GM23338 (cell line): Measurements from ENCODE around the gene SMTNL1. TPM values are rescaled to one million over a fixed set of nuclear protein-coding genes. Genes with fewer than 3 reads are reported as not detected.

ENCODE experiments used
- ATAC-seq: fragments of 200-7000 bp; cut with Tn5 transposase; 3 replicates; pipeline ENCODE4 v1.9.1; 2020
- DNase-seq: peaks from one replicate; pipeline ENCODE4 v3.0.0-alpha.2; 2015; ENCODE audit warnings: low spot score
- H2AFZ ChIP-seq: fragments of 200-600 bp; sonication (generic); 2 replicates; pipeline ENCODE4 v1.8.0; 2016; ENCODE audit warnings: antibody characterized with exemption, mild to moderate bottlenecking, moderate library complexity
- H3F3A ChIP-seq: fragments of 200-600 bp; sonication (generic); replicated peaks from 2 replicates; pipeline ENCODE4 v1.8.0; 2017; ENCODE audit warnings: antibody characterized with exemption, mixed run types, low read depth
- H3K27ac ChIP-seq: fragments of 200-600 bp; sonication (generic); 2 replicates; pipeline ENCODE4 v1.6.1; 2016; ENCODE audit warnings: low read depth
- H3K27me3 ChIP-seq: fragments of 200-600 bp; sonication (generic); 2 replicates; pipeline ENCODE4 v1.8.0; 2016; ENCODE audit warnings: mild to moderate bottlenecking, mixed run types, moderate library complexity; ENCODE audit not compliant: insufficient read depth
- H3K36me3 ChIP-seq: fragments of 200-600 bp; sonication (generic); 2 replicates; pipeline ENCODE4 v1.8.0; 2016; ENCODE audit warnings: mild to moderate bottlenecking; ENCODE audit not compliant: insufficient read depth
- H3K4me1 ChIP-seq: fragments of 200-600 bp; sonication (generic); 2 replicates; pipeline ENCODE4 v1.8.0; 2016; ENCODE audit warnings: mild to moderate bottlenecking, moderate library complexity; ENCODE audit not compliant: insufficient read depth
- H3K4me2 ChIP-seq: fragments of 200-600 bp; sonication (generic); 2 replicates; pipeline ENCODE4 v1.7.1; 2017; ENCODE audit warnings: mixed run types
- H3K4me3 ChIP-seq: fragments of 200-600 bp; sonication (generic); 2 replicates; pipeline ENCODE4 v1.6.1; 2016; ENCODE audit warnings: mixed run types
- H3K79me2 ChIP-seq: fragments of 200-600 bp; sonication (generic); replicated peaks from 2 replicates; pipeline ENCODE4 v1.8.0; 2017; ENCODE audit warnings: mild to moderate bottlenecking; ENCODE audit not compliant: insufficient read depth
- H3K9me2 ChIP-seq: fragments of 200-600 bp; sonication (generic); 2 replicates; pipeline ENCODE4 v1.8.0; 2017; ENCODE audit not compliant: insufficient read depth
- H4K20me1 ChIP-seq: fragments of 200-600 bp; sonication (generic); replicated peaks from 2 replicates; pipeline ENCODE4 v1.8.0; 2017; ENCODE audit warnings: mild to moderate bottlenecking; ENCODE audit not compliant: insufficient read depth
- H3K27ac Mint-ChIP-seq: 2 replicates; pipeline ENCODE4 v1.8.0; 2020; ENCODE audit warnings: inconsistent platforms, mild to moderate bottlenecking, moderate library complexity, mixed read lengths
- H3K27me3 Mint-ChIP-seq: 3 replicates; pipeline ENCODE4 v1.8.0; 2022; ENCODE audit warnings: low read depth, mild to moderate bottlenecking, moderate library complexity, mixed read lengths, inconsistent platforms; ENCODE audit not compliant: insufficient read depth, poor library complexity
- H3K36me3 Mint-ChIP-seq: 3 replicates; pipeline ENCODE4 v1.8.0; 2021; ENCODE audit warnings: low read depth, mild to moderate bottlenecking, inconsistent platforms, moderate library complexity, mixed read lengths
- H3K4me1 Mint-ChIP-seq: 3 replicates; pipeline ENCODE4 v1.8.0; 2020; ENCODE audit warnings: mild to moderate bottlenecking, inconsistent platforms, mixed read lengths
- H3K4me3 Mint-ChIP-seq: 3 replicates; pipeline ENCODE4 v1.8.0; 2021; ENCODE audit warnings: moderate library complexity, mild to moderate bottlenecking, inconsistent platforms, mixed read lengths
- H3K9me3 Mint-ChIP-seq: 3 replicates; pipeline ENCODE4 v1.8.0; 2020; ENCODE audit warnings: moderate library complexity, mild to moderate bottlenecking, inconsistent platforms, mixed read lengths
- NANOG ChIP-seq: IDR thresholded peaks from 2 replicates; pipeline ENCODE4 v1.6.1; 2016; ENCODE audit warnings: antibody characterized with exemption, borderline replicate concordance
- POLR2AphosphoS5 ChIP-seq: IDR thresholded peaks from 2 replicates; pipeline ENCODE4 v1.6.1; 2016; ENCODE audit warnings: antibody characterized with exemption, low read depth
- STAT1 ChIP-seq: IDR thresholded peaks from one replicate; pipeline ENCODE4 v1.6.1; 2016; ENCODE audit warnings: antibody characterized with exemption; ENCODE audit not compliant: unreplicated experiment
- polyA plus RNA-seq: library from polyadenylated mRNA; unstranded; fragments of >200 nt; fragmentation: Nextera tagmentation; extraction: Ambion mirVana; gene quantifications from 2 replicates; pipeline ENCODE4 v1.2.1, GENCODE V29; 2016
- total RNA-seq: library from RNA; depleted of rRNA; stranded (reverse); fragments of >200 nt; shearing (Covaris generic); gene quantifications from 2 replicates; pipeline ENCODE4 v1.2.3, GENCODE V29; 2014
- TF ChIP-seq, protein P1 (sequence below): fragments of 250-450 bp; sonication (Bioruptor Pico); IDR thresholded peaks from 2 replicates; pipeline ENCODE4 v1.5.0; 2020; ENCODE audit warnings: mild to moderate bottlenecking, moderate library complexity
- TF ChIP-seq, protein P2 (sequence below): IDR thresholded peaks from 2 replicates; pipeline ENCODE4 v1.6.1; 2016; ENCODE audit warnings: antibody characterized with exemption
- TF ChIP-seq, protein P3 (sequence below), 2 experiments: fragments of 200-600 bp in 1 of 2; sonication (generic) in 1 of 2; conservative IDR thresholded peaks; 2 replicates each; pipeline versions ENCODE4 v1.5.1 to v1.6.1; 2016 to 2017; ENCODE audit warnings: antibody characterized with exemption in 2 of 2, low read depth in 2 of 2, mild to moderate bottlenecking in 2 of 2, moderate library complexity in 1 of 2
- TF ChIP-seq, protein P4 (sequence below): IDR thresholded peaks from one replicate; pipeline ENCODE4 v1.6.1; 2018; ENCODE audit warnings: antibody characterized with exemption; ENCODE audit not compliant: unreplicated experiment

The SMTNL1 gene
- total and polyA plus RNA-seq, 2 experiments from 2014 or later = 0.31 to 0.70 TPM

DNA sequence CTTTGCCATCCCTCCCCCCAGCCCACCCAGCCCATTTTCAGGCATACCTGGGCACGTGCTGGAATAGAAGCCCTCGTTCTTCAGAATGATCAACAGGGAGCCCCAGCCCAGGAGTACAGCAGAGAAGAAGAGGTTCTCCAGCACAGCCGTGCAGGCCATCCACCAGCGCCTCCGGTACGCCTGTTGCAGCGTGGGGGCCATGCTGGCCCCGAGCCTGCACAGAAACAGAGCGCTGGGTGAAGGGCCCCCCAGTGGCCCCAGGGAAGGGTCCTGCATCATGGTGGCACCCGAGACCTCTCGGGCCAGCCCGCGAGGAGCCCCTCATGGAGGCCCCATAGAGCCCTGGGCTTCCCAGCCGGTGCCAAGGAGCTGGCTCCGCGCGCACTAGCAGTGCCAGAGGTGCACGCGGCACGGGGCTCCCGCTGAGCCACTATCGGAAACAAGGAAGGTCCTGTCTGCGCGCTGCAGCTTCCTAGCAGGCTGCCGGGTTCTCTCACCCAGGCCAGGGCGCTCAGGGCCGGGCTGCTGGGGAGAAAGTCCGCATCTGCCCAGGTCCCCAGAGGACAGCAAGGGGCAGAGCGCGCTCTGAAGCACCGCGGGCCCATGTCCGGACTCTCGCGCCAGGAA, 23.4 kb upstream of the SMTNL1 start (continued):
- TF ChIP-seq, protein P1, sequence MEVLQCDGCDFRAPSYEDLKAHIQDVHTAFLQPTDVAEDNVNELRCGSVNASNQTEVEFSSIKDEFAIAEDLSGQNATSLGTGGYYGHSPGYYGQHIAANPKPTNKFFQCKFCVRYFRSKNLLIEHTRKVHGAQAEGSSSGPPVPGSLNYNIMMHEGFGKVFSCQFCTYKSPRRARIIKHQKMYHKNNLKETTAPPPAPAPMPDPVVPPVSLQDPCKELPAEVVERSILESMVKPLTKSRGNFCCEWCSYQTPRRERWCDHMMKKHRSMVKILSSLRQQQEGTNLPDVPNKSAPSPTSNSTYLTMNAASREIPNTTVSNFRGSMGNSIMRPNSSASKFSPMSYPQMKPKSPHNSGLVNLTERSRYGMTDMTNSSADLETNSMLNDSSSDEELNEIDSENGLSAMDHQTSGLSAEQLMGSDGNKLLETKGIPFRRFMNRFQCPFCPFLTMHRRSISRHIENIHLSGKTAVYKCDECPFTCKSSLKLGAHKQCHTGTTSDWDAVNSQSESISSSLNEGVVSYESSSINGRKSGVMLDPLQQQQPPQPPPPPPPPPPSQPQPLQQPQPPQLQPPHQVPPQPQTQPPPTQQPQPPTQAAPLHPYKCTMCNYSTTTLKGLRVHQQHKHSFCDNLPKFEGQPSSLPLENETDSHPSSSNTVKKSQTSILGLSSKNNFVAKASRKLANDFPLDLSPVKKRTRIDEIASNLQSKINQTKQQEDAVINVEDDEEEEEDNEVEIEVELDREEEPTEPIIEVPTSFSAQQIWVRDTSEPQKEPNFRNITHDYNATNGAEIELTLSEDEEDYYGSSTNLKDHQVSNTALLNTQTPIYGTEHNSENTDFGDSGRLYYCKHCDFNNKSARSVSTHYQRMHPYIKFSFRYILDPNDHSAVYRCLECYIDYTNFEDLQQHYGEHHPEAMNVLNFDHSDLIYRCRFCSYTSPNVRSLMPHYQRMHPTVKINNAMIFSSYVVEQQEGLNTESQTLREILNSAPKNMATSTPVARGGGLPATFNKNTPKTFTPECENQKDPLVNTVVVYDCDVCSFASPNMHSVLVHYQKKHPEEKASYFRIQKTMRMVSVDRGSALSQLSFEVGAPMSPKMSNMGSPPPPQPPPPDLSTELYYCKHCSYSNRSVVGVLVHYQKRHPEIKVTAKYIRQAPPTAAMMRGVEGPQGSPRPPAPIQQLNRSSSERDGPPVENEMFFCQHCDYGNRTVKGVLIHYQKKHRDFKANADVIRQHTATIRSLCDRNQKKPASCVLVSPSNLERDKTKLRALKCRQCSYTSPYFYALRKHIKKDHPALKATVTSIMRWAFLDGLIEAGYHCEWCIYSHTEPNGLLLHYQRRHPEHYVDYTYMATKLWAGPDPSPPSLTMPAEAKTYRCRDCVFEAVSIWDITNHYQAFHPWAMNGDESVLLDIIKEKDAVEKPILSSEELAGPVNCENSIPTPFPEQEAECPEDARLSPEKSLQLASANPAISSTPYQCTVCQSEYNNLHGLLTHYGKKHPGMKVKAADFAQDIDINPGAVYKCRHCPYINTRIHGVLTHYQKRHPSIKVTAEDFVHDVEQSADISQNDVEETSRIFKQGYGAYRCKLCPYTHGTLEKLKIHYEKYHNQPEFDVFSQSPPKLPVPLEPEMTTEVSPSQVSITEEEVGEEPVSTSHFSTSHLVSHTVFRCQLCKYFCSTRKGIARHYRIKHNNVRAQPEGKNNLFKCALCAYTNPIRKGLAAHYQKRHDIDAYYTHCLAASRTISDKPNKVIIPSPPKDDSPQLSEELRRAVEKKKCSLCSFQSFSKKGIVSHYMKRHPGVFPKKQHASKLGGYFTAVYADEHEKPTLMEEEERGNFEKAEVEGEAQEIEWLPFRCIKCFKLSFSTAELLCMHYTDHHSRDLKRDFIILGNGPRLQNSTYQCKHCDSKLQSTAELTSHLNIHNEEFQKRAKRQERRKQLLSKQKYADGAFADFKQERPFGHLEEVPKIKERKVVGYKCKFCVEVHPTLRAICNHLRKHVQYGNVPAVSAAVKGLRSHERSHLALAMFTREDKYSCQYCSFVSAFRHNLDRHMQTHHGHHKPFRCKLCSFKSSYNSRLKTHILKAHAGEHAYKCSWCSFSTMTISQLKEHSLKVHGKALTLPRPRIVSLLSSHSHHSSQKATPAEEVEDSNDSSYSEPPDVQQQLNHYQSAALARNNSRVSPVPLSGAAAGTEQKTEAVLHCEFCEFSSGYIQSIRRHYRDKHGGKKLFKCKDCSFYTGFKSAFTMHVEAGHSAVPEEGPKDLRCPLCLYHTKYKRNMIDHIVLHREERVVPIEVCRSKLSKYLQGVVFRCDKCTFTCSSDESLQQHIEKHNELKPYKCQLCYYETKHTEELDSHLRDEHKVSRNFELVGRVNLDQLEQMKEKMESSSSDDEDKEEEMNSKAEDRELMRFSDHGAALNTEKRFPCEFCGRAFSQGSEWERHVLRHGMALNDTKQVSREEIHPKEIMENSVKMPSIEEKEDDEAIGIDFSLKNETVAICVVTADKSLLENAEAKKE (CRISPR knock-in tag) = no peak
- TF ChIP-seq POLR2AphosphoS5 (no peak), NANOG (no peak)
- TF ChIP-seq, protein P2, sequence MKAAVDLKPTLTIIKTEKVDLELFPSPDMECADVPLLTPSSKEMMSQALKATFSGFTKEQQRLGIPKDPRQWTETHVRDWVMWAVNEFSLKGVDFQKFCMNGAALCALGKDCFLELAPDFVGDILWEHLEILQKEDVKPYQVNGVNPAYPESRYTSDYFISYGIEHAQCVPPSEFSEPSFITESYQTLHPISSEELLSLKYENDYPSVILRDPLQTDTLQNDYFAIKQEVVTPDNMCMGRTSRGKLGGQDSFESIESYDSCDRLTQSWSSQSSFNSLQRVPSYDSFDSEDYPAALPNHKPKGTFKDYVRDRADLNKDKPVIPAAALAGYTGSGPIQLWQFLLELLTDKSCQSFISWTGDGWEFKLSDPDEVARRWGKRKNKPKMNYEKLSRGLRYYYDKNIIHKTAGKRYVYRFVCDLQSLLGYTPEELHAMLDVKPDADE = no peak

DNA sequence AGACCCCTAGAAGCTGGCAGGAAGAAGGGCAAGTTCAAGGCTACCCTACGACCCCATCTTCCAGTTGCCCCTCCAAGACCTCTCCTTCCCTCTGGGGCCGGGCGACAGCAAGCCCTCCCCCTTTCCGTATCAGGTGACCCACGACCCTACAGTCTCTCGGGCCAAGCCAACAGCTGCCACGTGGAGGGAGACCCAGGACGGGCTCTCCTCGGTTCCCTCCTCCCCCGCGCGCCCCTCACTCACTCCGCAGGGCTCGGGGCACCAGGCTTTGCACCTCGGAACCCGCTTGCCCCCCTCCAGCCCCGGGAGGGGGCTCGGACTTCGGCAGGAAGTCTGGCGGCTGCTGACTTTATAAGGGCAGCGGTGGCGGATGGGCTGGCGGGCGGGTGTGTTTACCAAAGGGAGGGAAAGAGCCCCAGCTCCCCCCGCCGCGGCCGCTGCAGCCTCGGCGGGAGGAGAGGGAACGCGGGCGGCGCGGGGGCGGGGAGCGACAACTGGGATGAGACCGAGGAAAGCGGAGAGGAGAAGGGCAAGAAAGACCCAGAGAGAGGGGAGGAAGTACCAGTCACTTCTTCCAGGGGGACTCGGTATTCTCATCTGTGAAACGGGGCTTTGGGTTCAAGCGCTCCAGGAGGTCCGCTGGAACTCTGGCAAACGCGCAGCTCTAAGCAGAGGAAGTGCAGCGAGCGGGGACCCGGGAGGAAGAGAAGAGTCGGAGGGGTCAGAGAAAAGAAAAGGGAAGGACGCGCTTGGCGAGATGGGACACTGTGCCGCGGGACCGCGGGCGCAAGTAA, 22.7 kb upstream of the SMTNL1 start:
- Mint-ChIP-seq H3K4me3 (peak overlapping the region; percentile 89), H3K9me3 (no peaks in the 10 kb centered on the region; the same call in 2 of the 3 replicates), H3K27me3 (peaks cover 16% of the 10 kb centered on the region), H3K4me1 (peaks cover 26% of the 10 kb centered on the region), H3K36me3 (peaks cover 16% of the 10 kb centered on the region), H3K27ac (no peak overlapping the region)
- Histone ChIP-seq H3K36me3 (no peaks in the 10 kb centered on the region), H2AFZ (peak overlapping the region; percentile 96), H3K79me2 (peaks cover 30% of the 10 kb centered on the region), H3F3A (peaks cover 8% of the 10 kb centered on the region; the same call in 1 of the 2 replicates), H3K27me3 (peaks cover 17% of the 10 kb centered on the region), H4K20me1 (no peaks in the 10 kb centered on the region), H3K27ac (no peak overlapping the region), H3K9me2 (no peaks in the 10 kb centered on the region), H3K4me2 (peak overlapping the region; percentile 97), H3K4me1 (peaks cover 11% of the 10 kb centered on the region), H3K4me3 (peak overlapping the region; percentile 86)
- TF ChIP-seq POLR2AphosphoS5 (0 out of 2 replicates have a peak, but pooled peaks have one; percentile 14), STAT1 (no peak)
- TF ChIP-seq, protein P3, sequence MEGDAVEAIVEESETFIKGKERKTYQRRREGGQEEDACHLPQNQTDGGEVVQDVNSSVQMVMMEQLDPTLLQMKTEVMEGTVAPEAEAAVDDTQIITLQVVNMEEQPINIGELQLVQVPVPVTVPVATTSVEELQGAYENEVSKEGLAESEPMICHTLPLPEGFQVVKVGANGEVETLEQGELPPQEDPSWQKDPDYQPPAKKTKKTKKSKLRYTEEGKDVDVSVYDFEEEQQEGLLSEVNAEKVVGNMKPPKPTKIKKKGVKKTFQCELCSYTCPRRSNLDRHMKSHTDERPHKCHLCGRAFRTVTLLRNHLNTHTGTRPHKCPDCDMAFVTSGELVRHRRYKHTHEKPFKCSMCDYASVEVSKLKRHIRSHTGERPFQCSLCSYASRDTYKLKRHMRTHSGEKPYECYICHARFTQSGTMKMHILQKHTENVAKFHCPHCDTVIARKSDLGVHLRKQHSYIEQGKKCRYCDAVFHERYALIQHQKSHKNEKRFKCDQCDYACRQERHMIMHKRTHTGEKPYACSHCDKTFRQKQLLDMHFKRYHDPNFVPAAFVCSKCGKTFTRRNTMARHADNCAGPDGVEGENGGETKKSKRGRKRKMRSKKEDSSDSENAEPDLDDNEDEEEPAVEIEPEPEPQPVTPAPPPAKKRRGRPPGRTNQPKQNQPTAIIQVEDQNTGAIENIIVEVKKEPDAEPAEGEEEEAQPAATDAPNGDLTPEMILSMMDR (conservative IDR thresholded peaks at IDR 0.05; ENCODE audit: low read depth in 2 of 2) = no peak
- TF ChIP-seq, protein P4, sequence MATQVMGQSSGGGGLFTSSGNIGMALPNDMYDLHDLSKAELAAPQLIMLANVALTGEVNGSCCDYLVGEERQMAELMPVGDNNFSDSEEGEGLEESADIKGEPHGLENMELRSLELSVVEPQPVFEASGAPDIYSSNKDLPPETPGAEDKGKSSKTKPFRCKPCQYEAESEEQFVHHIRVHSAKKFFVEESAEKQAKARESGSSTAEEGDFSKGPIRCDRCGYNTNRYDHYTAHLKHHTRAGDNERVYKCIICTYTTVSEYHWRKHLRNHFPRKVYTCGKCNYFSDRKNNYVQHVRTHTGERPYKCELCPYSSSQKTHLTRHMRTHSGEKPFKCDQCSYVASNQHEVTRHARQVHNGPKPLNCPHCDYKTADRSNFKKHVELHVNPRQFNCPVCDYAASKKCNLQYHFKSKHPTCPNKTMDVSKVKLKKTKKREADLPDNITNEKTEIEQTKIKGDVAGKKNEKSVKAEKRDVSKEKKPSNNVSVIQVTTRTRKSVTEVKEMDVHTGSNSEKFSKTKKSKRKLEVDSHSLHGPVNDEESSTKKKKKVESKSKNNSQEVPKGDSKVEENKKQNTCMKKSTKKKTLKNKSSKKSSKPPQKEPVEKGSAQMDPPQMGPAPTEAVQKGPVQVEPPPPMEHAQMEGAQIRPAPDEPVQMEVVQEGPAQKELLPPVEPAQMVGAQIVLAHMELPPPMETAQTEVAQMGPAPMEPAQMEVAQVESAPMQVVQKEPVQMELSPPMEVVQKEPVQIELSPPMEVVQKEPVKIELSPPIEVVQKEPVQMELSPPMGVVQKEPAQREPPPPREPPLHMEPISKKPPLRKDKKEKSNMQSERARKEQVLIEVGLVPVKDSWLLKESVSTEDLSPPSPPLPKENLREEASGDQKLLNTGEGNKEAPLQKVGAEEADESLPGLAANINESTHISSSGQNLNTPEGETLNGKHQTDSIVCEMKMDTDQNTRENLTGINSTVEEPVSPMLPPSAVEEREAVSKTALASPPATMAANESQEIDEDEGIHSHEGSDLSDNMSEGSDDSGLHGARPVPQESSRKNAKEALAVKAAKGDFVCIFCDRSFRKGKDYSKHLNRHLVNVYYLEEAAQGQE = no peak
- peak; percentile 80 for DNase-seq
- peak; percentile 65 for ATAC-seq
